ENCODE measurements around the gene BMAL2. TPM values are rescaled to one million over a fixed set of nuclear protein-coding genes. Genes with fewer than 3 reads are reported as not detected.

The BMAL2 gene
- total and polyA plus RNA-seq, 2 experiments from 2014 or later, result 5.5 to 18.2 TPM

DNA sequence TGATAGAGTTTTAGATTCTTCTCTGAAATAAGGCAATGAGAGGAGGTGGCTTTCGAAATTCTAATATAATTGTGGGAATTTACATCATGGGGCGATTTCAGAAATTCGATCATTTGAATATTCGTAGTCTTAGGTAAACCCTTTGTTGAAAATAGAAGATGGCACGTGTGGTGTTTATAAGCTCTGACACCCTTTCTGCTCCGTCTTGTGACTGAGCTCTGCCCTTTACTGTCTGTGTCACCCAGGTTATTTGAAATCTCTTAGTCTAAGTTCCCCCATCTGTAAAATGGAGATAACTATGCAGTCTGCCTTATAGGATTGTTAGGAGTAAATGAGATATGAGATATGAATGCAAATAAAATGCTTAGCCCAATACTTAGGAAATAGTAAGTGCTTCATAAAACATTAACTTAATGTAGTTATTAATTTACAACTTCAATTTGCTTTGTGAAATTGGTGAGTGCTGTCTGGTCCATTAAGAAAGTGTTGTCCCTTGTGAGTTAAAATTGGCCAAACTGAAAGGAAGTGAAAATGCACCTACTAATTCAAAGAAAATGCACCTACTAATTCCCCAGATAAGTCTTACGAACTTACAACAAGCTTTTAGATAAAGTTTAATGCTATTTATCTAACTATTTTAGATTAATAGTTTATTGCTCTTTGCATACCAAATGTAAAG lies 1.5 kb downstream of the BMAL2 start (continued):
- TF ChIP-seq, protein P1, sequence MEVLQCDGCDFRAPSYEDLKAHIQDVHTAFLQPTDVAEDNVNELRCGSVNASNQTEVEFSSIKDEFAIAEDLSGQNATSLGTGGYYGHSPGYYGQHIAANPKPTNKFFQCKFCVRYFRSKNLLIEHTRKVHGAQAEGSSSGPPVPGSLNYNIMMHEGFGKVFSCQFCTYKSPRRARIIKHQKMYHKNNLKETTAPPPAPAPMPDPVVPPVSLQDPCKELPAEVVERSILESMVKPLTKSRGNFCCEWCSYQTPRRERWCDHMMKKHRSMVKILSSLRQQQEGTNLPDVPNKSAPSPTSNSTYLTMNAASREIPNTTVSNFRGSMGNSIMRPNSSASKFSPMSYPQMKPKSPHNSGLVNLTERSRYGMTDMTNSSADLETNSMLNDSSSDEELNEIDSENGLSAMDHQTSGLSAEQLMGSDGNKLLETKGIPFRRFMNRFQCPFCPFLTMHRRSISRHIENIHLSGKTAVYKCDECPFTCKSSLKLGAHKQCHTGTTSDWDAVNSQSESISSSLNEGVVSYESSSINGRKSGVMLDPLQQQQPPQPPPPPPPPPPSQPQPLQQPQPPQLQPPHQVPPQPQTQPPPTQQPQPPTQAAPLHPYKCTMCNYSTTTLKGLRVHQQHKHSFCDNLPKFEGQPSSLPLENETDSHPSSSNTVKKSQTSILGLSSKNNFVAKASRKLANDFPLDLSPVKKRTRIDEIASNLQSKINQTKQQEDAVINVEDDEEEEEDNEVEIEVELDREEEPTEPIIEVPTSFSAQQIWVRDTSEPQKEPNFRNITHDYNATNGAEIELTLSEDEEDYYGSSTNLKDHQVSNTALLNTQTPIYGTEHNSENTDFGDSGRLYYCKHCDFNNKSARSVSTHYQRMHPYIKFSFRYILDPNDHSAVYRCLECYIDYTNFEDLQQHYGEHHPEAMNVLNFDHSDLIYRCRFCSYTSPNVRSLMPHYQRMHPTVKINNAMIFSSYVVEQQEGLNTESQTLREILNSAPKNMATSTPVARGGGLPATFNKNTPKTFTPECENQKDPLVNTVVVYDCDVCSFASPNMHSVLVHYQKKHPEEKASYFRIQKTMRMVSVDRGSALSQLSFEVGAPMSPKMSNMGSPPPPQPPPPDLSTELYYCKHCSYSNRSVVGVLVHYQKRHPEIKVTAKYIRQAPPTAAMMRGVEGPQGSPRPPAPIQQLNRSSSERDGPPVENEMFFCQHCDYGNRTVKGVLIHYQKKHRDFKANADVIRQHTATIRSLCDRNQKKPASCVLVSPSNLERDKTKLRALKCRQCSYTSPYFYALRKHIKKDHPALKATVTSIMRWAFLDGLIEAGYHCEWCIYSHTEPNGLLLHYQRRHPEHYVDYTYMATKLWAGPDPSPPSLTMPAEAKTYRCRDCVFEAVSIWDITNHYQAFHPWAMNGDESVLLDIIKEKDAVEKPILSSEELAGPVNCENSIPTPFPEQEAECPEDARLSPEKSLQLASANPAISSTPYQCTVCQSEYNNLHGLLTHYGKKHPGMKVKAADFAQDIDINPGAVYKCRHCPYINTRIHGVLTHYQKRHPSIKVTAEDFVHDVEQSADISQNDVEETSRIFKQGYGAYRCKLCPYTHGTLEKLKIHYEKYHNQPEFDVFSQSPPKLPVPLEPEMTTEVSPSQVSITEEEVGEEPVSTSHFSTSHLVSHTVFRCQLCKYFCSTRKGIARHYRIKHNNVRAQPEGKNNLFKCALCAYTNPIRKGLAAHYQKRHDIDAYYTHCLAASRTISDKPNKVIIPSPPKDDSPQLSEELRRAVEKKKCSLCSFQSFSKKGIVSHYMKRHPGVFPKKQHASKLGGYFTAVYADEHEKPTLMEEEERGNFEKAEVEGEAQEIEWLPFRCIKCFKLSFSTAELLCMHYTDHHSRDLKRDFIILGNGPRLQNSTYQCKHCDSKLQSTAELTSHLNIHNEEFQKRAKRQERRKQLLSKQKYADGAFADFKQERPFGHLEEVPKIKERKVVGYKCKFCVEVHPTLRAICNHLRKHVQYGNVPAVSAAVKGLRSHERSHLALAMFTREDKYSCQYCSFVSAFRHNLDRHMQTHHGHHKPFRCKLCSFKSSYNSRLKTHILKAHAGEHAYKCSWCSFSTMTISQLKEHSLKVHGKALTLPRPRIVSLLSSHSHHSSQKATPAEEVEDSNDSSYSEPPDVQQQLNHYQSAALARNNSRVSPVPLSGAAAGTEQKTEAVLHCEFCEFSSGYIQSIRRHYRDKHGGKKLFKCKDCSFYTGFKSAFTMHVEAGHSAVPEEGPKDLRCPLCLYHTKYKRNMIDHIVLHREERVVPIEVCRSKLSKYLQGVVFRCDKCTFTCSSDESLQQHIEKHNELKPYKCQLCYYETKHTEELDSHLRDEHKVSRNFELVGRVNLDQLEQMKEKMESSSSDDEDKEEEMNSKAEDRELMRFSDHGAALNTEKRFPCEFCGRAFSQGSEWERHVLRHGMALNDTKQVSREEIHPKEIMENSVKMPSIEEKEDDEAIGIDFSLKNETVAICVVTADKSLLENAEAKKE (CRISPR knock-in tag; IDR thresholded peaks at IDR 0.05), result no peak
- TF ChIP-seq, protein P2, sequence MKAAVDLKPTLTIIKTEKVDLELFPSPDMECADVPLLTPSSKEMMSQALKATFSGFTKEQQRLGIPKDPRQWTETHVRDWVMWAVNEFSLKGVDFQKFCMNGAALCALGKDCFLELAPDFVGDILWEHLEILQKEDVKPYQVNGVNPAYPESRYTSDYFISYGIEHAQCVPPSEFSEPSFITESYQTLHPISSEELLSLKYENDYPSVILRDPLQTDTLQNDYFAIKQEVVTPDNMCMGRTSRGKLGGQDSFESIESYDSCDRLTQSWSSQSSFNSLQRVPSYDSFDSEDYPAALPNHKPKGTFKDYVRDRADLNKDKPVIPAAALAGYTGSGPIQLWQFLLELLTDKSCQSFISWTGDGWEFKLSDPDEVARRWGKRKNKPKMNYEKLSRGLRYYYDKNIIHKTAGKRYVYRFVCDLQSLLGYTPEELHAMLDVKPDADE (IDR thresholded peaks at IDR 0.05), result no peak
- no peak for TF ChIP-seq NANOG (IDR thresholded peaks at IDR 0.05; ENCODE audit: borderline replicate concordance)
- TF ChIP-seq ZNF331 (CRISPR knock-in tag; IDR thresholded peaks at IDR 0.05; ENCODE audit: low read depth), result no peak

DNA sequence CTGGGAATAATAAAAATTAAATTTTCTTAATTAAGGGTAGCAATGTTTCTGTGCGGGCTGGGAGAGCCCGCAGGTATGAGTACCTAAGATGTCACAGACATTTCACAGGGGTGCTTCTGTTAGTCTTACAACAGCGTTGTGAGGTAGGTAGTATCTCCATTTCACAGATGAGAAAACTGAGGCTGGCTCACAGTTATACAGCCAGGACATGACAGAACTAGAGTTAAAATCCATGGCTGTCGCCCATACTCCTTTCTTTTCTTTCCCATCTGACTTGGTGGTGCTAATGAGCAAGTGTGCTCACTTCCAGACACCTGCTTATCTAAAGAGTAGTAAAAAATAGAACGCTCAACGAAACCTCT lies 2.1 kb downstream of the BMAL2 start:
- Mint-ChIP-seq H3K27me3 (ENCODE audit: insufficient read depth, low read depth, poor library complexity) (peaks cover 25% of the 10 kb centered on the region), H3K9me3 (no peaks in the 10 kb centered on the region), H3K4me1 (peaks cover 36% of the 10 kb centered on the region), H3K36me3 (ENCODE audit: low read depth) (no peaks in the 10 kb centered on the region), H3K4me3 (no peak overlapping the region), H3K27ac (no peak overlapping the region)
- Histone ChIP-seq H3F3A (replicated peaks; ENCODE audit: low read depth) (no peaks in the 10 kb centered on the region; the same call in 1 of the 2 replicates), H3K27me3 (ENCODE audit: insufficient read depth) (peaks cover 38% of the 10 kb centered on the region), H3K9me2 (ENCODE audit: insufficient read depth) (no peaks in the 10 kb centered on the region), H3K4me3 (no peak overlapping the region), H3K36me3 (ENCODE audit: insufficient read depth) (no peaks in the 10 kb centered on the region), H3K27ac (ENCODE audit: low read depth) (no peak overlapping the region), H3K4me1 (ENCODE audit: insufficient read depth) (peaks cover 29% of the 10 kb centered on the region), H2AFZ (no peak overlapping the region), H3K79me2 (replicated peaks; ENCODE audit: insufficient read depth) (peaks cover 46% of the 10 kb centered on the region), H4K20me1 (replicated peaks; ENCODE audit: insufficient read depth) (no peaks in the 10 kb centered on the region), H3K4me2 (peak overlapping the region; percentile 99; the same call in 1 of the 2 replicates)
- no peak for DNase-seq (ENCODE audit: low spot score)
- no peak for ATAC-seq
- TF ChIP-seq EZH2phosphoT487 (IDR thresholded peaks at IDR 0.05; ENCODE audit: unreplicated experiment) (no peak), JUNB (IDR thresholded peaks at IDR 0.05; ENCODE audit: unreplicated experiment) (no peak), CREB1 (CRISPR knock-in tag; IDR thresholded peaks at IDR 0.05; ENCODE audit: low read depth) (no peak), STAT1 (IDR thresholded peaks at IDR 0.05; ENCODE audit: unreplicated experiment) (no peak), POLR2AphosphoS5 (IDR thresholded peaks at IDR 0.05; ENCODE audit: low read depth) (no peak), NANOG (IDR thresholded peaks at IDR 0.05; ENCODE audit: borderline replicate concordance) (no peak)
- TF ChIP-seq, protein P2 (IDR thresholded peaks at IDR 0.05), result no peak
- TF ChIP-seq, protein P3, sequence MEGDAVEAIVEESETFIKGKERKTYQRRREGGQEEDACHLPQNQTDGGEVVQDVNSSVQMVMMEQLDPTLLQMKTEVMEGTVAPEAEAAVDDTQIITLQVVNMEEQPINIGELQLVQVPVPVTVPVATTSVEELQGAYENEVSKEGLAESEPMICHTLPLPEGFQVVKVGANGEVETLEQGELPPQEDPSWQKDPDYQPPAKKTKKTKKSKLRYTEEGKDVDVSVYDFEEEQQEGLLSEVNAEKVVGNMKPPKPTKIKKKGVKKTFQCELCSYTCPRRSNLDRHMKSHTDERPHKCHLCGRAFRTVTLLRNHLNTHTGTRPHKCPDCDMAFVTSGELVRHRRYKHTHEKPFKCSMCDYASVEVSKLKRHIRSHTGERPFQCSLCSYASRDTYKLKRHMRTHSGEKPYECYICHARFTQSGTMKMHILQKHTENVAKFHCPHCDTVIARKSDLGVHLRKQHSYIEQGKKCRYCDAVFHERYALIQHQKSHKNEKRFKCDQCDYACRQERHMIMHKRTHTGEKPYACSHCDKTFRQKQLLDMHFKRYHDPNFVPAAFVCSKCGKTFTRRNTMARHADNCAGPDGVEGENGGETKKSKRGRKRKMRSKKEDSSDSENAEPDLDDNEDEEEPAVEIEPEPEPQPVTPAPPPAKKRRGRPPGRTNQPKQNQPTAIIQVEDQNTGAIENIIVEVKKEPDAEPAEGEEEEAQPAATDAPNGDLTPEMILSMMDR (conservative IDR thresholded peaks at IDR 0.05; ENCODE audit: low read depth in 2 of 2), result no peak
- TF ChIP-seq, protein P4, sequence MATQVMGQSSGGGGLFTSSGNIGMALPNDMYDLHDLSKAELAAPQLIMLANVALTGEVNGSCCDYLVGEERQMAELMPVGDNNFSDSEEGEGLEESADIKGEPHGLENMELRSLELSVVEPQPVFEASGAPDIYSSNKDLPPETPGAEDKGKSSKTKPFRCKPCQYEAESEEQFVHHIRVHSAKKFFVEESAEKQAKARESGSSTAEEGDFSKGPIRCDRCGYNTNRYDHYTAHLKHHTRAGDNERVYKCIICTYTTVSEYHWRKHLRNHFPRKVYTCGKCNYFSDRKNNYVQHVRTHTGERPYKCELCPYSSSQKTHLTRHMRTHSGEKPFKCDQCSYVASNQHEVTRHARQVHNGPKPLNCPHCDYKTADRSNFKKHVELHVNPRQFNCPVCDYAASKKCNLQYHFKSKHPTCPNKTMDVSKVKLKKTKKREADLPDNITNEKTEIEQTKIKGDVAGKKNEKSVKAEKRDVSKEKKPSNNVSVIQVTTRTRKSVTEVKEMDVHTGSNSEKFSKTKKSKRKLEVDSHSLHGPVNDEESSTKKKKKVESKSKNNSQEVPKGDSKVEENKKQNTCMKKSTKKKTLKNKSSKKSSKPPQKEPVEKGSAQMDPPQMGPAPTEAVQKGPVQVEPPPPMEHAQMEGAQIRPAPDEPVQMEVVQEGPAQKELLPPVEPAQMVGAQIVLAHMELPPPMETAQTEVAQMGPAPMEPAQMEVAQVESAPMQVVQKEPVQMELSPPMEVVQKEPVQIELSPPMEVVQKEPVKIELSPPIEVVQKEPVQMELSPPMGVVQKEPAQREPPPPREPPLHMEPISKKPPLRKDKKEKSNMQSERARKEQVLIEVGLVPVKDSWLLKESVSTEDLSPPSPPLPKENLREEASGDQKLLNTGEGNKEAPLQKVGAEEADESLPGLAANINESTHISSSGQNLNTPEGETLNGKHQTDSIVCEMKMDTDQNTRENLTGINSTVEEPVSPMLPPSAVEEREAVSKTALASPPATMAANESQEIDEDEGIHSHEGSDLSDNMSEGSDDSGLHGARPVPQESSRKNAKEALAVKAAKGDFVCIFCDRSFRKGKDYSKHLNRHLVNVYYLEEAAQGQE (IDR thresholded peaks at IDR 0.05; ENCODE audit: unreplicated experiment), result no peak
